ENCODE measurements around the gene PRPSAP2. TPM values are rescaled to one million over a fixed set of nuclear protein-coding genes. Genes with fewer than 3 reads are reported as not detected.
"Not testable (repeated sequence)": the region's sequence is repeated elsewhere in the genome, so short reads cannot be mapped to it uniquely, and the experiment has no call there.

The PRPSAP2 gene
- polyA plus RNA-seq, 10 donors, result 18.8 to 32.3 (median 25.4) TPM

DNA sequence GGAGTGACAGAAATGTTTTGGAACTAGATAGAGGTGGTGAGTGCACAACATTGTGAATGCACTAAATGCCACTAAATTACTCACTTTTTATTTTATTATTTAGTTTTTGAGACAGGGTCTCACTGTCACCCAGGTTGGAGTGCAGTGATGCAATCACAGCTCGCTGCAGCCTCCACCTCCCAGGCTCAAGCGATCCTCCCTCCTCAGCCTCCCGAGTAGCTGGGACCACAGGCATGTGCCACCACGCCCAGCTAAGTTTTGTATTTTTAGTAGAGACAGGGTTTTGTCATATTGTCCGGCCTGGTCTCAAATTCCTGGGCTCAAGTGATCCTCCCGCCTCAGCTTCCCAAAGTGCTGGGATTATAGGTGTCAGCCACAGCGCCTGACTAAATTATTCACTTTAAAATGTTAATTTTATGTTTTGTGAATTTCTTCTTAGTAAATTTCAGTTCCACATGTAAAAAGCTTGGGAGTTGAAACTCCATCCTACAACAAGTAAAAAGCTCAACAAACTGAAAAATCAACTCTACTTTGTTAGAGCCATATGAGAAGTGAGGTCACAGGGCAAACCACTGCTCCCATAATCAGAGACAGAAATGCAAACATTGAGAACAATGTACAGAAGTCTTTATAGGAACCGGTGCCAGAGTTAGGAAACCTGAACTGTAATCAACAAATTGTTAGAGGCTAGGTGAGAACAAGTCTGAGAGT is 80.2 kb downstream of the PRPSAP2 start:
- no peak for DNase-seq

DNA sequence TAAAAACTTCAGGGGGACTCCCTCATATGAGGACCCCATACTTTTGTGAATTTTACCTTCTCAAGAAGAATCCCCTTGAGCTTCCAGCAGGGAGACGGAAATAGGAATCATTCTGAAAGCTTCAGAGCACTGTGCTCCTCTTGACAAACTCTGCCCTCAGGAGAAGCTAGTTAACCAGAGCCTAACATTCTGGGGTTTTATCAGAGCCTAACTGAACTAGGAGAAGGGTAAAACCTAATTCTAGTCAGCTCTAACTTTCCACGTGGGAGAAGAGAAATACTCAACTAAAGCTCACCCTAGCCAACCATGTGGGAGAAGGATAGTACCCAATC is 80.7 kb downstream of the PRPSAP2 start:
- DNase-seq, result no peak

GRCh38 chr17:18944646-18945045 is 86.7 kb downstream of the PRPSAP2 start:
- no peak for DNase-seq

DNA sequence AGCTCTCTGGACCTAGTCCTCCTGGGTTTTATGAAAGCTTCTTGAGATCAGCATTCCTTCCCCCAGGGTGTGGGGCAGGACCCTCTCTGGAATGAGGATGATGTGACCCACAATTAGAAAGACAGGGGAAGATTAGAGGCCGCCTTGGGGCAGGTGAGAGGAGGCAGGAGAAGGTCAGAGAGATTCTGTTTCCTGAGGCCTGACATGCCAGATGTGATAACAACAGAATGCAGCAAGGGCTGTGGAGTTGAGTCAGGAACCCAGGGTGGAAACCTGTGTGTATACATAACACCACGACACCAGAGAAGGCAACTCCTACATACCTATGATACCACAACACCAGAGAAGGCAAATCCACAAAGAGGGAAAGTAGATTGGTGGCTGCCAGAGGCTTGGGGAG is 88.6 kb downstream of the PRPSAP2 start:
- no peak for DNase-seq

- no peak for DNase-seq
These were observed 89.9 kb downstream of the PRPSAP2 start for GRCh38 chr17:18947866-18948265.

DNA sequence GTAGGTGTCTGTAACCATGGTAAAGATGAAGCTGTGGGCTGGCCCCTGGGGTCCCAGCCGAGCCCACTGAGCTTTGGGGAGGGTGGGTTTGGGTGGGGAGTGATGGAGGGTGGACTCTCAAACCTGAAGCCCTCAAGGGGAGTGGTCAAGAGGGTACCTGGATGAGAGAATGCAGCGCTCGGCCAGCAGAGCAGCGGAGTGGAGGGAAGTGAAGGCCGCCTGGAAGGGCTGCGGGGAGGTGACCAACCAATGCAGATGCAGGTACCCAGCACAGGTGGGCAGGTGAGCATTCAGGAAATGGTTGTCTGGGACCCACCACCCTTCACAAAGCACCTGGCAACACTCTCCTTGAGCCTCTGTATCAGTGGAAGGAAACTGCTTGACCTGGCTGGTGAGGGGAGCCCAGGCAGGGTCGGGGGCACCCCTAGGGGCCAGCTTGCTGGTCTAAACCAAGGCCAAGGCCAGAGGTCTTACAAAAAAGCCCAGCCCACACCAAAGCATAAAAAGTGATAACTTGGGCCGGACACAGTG is 90.6 kb downstream of the PRPSAP2 start:
- no peak for DNase-seq

DNA sequence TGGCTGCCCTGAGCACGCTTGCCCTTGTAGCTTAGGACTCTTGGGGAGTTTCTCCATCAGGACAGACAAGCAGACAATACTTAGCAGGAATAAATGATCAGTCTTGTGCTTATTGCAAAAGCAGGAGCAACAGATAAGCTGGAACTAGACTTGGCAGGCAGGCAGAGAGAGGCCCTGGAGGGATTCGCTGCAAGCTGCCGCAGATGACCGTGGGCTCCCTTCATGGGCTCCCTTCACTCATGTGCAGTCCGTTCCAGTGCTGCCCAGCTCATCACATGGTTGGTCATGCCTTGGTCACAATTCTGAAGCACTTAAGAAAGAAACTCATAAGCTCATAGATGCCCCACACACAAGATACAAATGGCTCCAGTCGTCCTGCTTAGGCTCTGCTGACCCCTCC is 91.6 kb downstream of the PRPSAP2 start:
- no peak for DNase-seq

DNA sequence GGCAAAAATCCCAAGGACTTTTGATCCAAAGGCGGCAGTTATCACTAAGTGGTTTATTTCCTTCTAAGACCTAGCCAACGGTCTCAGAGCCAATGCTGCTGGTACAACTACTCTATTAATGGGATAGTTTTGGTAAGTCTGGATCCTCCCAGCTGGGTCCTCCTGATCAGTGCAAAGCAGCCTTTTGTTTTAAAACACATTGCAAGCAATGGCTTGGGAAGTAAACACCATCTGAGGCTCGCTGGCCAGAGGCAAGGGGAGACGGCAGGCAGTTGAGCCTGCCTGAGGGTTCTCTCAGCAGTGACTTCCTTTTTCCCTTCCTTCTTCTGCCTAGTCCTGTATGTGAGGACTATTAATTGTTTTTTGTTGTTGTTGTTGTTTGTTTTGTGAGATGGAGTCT is 92.4 kb downstream of the PRPSAP2 start:
- DNase-seq, result no peak

- no peak for DNase-seq
These were observed 93.3 kb downstream of the PRPSAP2 start for GRCh38 chr17:18950944-18951905.

GRCh38 chr17:18951941-18952842 is 94.3 kb downstream of the PRPSAP2 start, which contains the start of gene SLC5A10:
Gene SLC5A10, plus strand, starts transcription at chr17:18952165. Its CDS starts 41 bp downstream, at chr17:18952206.
- DNase-seq, result no peak

- no peak for DNase-seq
These were observed 95.3 kb downstream of the PRPSAP2 start for GRCh38 chr17:18953231-18953728.

DNA sequence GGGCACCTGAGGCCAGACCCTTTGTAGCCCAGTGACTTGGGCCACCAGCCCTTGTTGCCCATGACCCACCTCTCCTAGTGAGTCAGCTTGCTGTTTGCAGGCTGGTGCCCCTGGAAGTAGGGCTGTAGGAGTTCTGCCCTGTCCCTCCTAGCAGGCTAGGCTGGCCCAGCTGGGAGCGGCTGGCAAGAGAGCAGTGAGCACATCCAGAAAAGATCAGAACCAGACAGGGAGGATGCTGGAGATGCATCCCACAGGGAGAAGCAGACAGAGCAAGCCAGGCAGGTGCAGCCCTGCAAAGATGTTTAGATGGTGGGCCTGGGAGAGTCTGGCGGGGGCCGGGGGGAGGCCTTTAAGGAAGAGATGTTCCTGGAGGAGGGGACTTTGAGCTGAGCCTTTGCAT is 96.4 kb downstream of the PRPSAP2 start:
- no peak for DNase-seq

GRCh38 chr17:18955009-18955408 is 97.1 kb downstream of the PRPSAP2 start:
- no peak for DNase-seq

DNA sequence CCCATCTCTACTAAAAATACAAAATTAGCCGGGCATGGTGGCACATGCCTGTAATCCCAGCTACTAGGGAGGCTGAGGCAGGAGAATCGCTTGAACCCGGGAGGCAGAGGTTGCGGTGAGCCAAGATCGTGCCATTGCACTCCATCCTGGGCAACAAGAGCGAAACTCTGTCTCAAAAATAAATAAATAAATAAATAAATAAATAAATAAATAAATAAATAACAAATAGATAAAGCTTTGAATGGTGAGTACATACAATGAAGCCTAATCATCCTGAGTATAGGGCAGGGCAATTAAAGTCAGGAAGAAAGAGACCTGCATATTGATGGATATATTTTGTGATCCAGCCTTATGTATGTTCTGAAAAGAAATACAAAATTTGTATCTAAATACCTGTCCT is 98.1 kb downstream of the PRPSAP2 start:
- not testable (repeated sequence) for DNase-seq

GRCh38 chr17:18956581-18956980 is 98.7 kb downstream of the PRPSAP2 start:
- no peak for DNase-seq

DNA sequence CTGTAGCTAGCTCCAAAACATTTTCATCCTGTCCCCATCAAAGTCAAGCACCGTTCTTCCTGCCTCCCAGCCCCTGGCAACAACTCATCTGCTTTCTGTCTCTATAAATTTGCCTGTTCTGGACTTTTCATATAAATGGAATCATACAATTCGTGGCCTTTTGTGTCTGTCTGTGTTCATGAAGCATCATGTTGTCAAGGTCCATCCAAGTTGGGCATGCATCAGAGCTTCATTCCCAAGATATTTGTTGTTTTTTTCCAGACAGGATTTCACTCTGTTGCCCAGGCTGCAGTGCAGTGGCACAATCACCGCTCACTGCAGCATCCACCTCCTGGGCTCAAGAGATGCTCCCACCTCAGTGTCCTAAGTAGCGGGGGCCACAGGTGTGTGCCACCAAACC is 99.9 kb downstream of the PRPSAP2 start:
- DNase-seq, result no peak

DNA sequence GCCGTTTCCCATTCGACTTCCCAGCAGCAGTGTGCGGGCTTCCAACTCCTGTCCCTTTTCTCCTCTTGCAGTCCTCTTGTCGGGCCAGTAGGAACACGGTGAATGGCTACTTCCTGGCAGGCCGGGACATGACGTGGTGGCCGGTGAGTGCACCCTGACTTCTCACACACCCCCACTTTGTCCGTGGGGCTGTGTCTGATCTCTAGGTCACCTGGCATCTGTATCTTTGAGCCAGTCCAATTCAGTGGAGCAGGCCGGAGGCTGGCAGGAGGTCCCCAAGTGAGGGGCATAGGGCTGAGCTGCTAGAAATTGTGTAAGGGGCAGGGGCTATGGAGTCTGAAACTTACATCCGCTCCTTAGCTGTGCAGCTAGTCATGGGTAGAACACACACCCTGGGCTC is 100.7 kb downstream of the PRPSAP2 start:
- no peak for DNase-seq

- DNase-seq, result no peak
These were observed 101.3 kb downstream of the PRPSAP2 start for GRCh38 chr17:18959071-18959844.

- DNase-seq, result no peak
These were observed 101.9 kb downstream of the PRPSAP2 start for GRCh38 chr17:18959845-18960240.

DNA sequence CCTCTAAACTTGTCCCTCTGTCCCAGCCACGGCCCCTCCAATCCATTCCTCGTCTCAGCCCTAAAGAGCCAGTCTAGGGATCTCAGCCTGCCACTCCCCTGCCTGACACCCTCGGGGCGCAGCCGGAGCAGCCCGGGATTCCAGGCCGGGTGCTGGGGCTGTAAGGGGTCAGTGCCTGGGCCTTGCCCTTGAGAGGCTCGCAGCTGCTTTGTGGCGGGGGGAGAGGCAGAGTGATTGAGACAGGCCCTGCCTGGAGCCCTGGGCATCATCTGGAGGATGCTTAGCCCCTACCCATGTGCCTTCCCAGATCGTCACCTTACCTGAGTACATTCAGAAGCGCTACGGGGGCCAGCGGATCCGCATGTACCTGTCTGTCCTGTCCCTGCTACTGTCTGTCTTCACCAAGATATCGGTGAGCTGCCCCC is 102.3 kb downstream of the PRPSAP2 start:
- no peak for DNase-seq

Data from muscle of back (tissue), 11 donors.